Endodermal cell (in vitro differentiated cells): ENCODE data around the gene TMPRSS4. TPM values are rescaled to one million over a fixed set of nuclear protein-coding genes. Genes with fewer than 3 reads are reported as not detected.
A peak's percentile ranks its signal among the peaks of the same experiment; 100 is the strongest.

ENCODE experiments used
- DNase-seq: peaks from one replicate; pipeline ENCODE4 v3.0.0-alpha.2; 2017
- H3K27ac ChIP-seq: 2 replicates; pipeline ENCODE4 v1.5.1; 2013; ENCODE audit warnings: mild to moderate bottlenecking, low read depth, low read length, moderate library complexity
- H3K27me3 ChIP-seq: 2 replicates; pipeline ENCODE4 v1.6.1; 2013; ENCODE audit warnings: mild to moderate bottlenecking, low read length, moderate library complexity; ENCODE audit not compliant: insufficient read depth, control insufficient read depth, poor library complexity, severe bottlenecking
- H3K36me3 ChIP-seq: 2 replicates; pipeline ENCODE4 v1.7.0; 2013; ENCODE audit warnings: mild to moderate bottlenecking, low read length, moderate library complexity; ENCODE audit not compliant: control insufficient read depth, insufficient read depth
- H3K4me1 ChIP-seq: one replicate; pipeline ENCODE4 v1.7.0; 2013; ENCODE audit warnings: low read length; ENCODE audit not compliant: control insufficient read depth, insufficient read depth
- H3K4me3 ChIP-seq: 2 replicates; pipeline ENCODE4 v1.5.1; 2013; ENCODE audit warnings: mild to moderate bottlenecking, low read length, moderate library complexity
- H3K9ac ChIP-seq: 2 replicates; pipeline ENCODE4 v1.6.1; 2013; ENCODE audit warnings: mild to moderate bottlenecking, low read length, moderate library complexity; ENCODE audit not compliant: poor library complexity, severe bottlenecking; ENCODE audit errors: extremely low read depth
- H3K9me3 ChIP-seq: 2 replicates; pipeline ENCODE4 v1.6.1; 2013; ENCODE audit warnings: mild to moderate bottlenecking, low read length, moderate library complexity; ENCODE audit not compliant: control insufficient read depth
- H3K27ac Mint-ChIP-seq: 2 replicates; pipeline ENCODE4 v1.8.0; 2020; ENCODE audit warnings: mixed read lengths
- H3K27me3 Mint-ChIP-seq: 2 replicates; pipeline ENCODE4 v1.8.0; 2021; ENCODE audit warnings: mild to moderate bottlenecking, mixed read lengths; ENCODE audit not compliant: insufficient read depth
- H3K36me3 Mint-ChIP-seq: 2 replicates; pipeline ENCODE4 v1.8.0; 2020; ENCODE audit warnings: low read depth, mixed read lengths
- H3K4me1 Mint-ChIP-seq: 2 replicates; pipeline ENCODE4 v1.8.0; 2020; ENCODE audit warnings: mixed read lengths
- H3K4me3 Mint-ChIP-seq: 2 replicates; pipeline ENCODE4 v1.8.0; 2020; ENCODE audit warnings: mild to moderate bottlenecking, moderate library complexity, mixed read lengths
- H3K9me3 Mint-ChIP-seq: 2 replicates; pipeline ENCODE4 v1.8.0; 2020; ENCODE audit warnings: mild to moderate bottlenecking, mixed read lengths
- CTCF ChIP-seq: fragments of 200-600 bp; sonication (generic); conservative IDR thresholded peaks from 2 replicates; pipeline ENCODE4 v1.5.0; 2021; ENCODE audit warnings: antibody characterized with exemption, mild to moderate bottlenecking
- WGBS, 2 experiments: methylation state at CpG; one replicate each; pipeline versions ENCODE4 v1.1.5 to v1.1.7; 2013; ENCODE audit warnings: missing lambda C conversion rate in 2 of 2, mixed read lengths in 1 of 2; ENCODE audit not compliant: insufficient coverage in 1 of 2, insufficient read length in 1 of 2; 5-methylcytosine and 5-hydroxymethylcytosine counted together
- total RNA-seq, 2 donors: library from RNA; stranded (reverse); fragmentation: NEBNext Ultra II Directional in 1 of 2; extraction: Animal tissue kit (Norgen Biotek cat#: 25700) in 1 of 2; gene quantifications; 2 replicates in 1 of 2; 3 replicates in 1 of 2; pipeline ENCODE4 v1.2.1, GENCODE V29; 2021

Gene TMPRSS4
- total RNA-seq, 2 donors from 2014 or later: not detected

DNA sequence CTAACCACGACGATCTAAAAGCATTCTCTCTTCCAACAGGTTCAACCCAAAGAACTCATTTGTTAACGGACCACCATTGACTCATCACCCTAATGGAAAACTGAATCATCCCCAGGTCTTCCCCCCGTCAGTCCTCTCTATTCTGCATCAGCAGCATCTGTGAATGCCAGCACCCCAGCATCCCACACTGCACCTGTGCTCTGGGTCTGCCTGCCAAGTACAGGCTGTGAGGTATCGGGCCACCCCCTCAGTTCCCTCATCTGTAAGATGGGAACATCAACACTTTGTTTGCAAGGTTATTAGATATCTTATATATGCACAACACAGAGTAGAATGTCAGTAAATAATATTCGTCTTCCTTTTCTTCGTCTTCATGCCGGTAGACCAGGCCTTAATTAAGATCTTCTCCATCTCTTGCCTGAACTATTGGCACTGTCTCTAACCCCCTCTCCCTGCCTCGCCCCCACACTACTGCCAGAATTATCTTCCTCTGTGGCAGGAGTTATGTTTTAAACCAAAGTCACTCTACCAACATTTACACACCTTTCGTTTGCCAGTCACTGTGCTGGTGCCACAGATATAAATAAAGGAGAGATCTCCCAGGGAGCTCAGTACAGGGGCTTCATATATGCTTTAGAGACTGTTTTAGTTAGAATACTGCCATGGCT, 7.8 kb upstream of the TMPRSS4 start:
- H3K36me3 ChIP-seq: no peaks in the 10 kb centered on the region
- peaks cover 2% of the 10 kb centered on the region for H3K27me3 Mint-ChIP-seq
- peaks cover 26% of the 10 kb centered on the region for H3K4me1 Mint-ChIP-seq
- H3K27ac Mint-ChIP-seq: no peak overlapping the region
- no peaks in the 10 kb centered on the region for H3K36me3 Mint-ChIP-seq
- no peak overlapping the region for H3K4me3 ChIP-seq
- 92 to 100% methylated on average over 7 to 10 of the region's 10 CpGs for WGBS, 2 experiments
- DNase-seq: no peak
- no peak overlapping the region for H3K9ac ChIP-seq
- peaks cover 20% of the 10 kb centered on the region for H3K4me1 ChIP-seq
- H3K27me3 ChIP-seq: no peaks in the 10 kb centered on the region
- no peak overlapping the region for H3K27ac ChIP-seq
- no peak for TF ChIP-seq CTCF
- H3K4me3 Mint-ChIP-seq: no peak overlapping the region
- no peaks in the 10 kb centered on the region for H3K9me3 Mint-ChIP-seq
- no peaks in the 10 kb centered on the region for H3K9me3 ChIP-seq

DNA sequence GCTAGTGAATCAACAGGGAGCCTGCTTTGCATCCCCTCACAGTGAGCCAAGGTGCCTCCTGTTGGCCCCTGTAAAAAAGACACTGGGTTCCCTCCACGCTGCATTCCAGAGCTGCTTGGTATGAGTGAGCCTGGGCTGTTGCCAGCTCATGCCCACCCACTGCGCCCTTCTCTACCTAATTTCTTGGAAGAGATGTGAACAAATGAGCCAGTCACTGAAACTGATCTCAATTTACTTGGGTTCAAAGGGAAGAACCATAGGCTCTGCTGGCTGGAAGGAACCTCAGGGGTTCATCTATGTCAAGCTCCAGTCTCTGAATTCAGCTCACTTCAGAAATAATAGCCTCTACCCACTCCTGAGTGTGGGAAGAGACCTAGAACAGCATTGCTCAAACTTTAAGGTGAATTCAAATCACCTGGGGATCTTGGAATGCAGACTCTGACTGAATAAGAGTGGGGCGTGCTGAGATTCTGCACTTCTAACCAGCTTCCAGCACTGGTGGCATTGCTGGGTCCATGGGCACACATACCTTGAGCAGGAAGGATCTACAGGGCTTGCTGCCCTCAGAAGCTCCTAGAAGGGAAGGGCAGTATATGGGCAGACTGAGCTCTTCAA, 5.4 kb upstream of the TMPRSS4 start:
- Histone ChIP-seq H3K9me3 (no peaks in the 10 kb centered on the region), H3K9ac (no peak overlapping the region), H3K4me1 (peaks cover 6% of the 10 kb centered on the region), H3K4me3 (no peak overlapping the region), H3K27me3 (no peaks in the 10 kb centered on the region), H3K36me3 (no peaks in the 10 kb centered on the region), H3K27ac (no peak overlapping the region)
- Mint-ChIP-seq H3K4me1 (peaks cover 12% of the 10 kb centered on the region), H3K9me3 (peaks cover 2% of the 10 kb centered on the region), H3K27me3 (peaks cover 6% of the 10 kb centered on the region), H3K27ac (no peak overlapping the region), H3K36me3 (no peaks in the 10 kb centered on the region), H3K4me3 (no peak overlapping the region)
- peak; percentile 60 for DNase-seq
- no peak for TF ChIP-seq CTCF
- WGBS, 2 experiments: 93% methylated on average over 3 of the region's 3 CpGs

- peaks cover 13% of the 10 kb centered on the region for H3K4me1 Mint-ChIP-seq
- WGBS, 2 experiments: 89 to 92% methylated on average over 3 to 9 of the region's 9 CpGs
Observed at GRCh38 chr11:118073554-118073953, 3.3 kb upstream of the TMPRSS4 start.

More at GRCh38 chr11:118073554-118073953, 3.3 kb upstream of the TMPRSS4 start:
- Mint-ChIP-seq H3K27ac (no peak overlapping the region), H3K36me3 (no peaks in the 10 kb centered on the region), H3K4me3 (no peak overlapping the region), H3K27me3 (peaks cover 9% of the 10 kb centered on the region), H3K9me3 (peaks cover 4% of the 10 kb centered on the region)
- Histone ChIP-seq H3K4me1 (no peaks in the 10 kb centered on the region), H3K9me3 (no peaks in the 10 kb centered on the region), H3K36me3 (no peaks in the 10 kb centered on the region), H3K27me3 (no peaks in the 10 kb centered on the region), H3K27ac (no peak overlapping the region), H3K4me3 (no peak overlapping the region), H3K9ac (no peak overlapping the region)
- TF ChIP-seq CTCF: no peak
- DNase-seq: no peak
